HEK293 (cell line): ENCODE data around the gene THY1.

Experiments used
- CTCF ChIA-PET: fragments of 350-600 bp; formaldehyde crosslinking; extraction: SDS; loops from one replicate; lab custom pipeline; 2021; ENCODE audit warnings: antibody characterized with exemption; lab: Yijun Ruan, JAX
- POLR2A ChIA-PET: fragments of 300-600 bp; formaldehyde crosslinking; extraction: SDS; loops from one replicate; lab custom pipeline; 2020; ENCODE audit warnings: antibody characterized with exemption, inconsistent platforms; lab: Yijun Ruan, JAX
- H3K27ac ChIP-seq: fragments of 200-500 bp; sonication (Bioruptor generic); 2 replicates; pipeline ENCODE4 v1.5.1; 2014; ENCODE audit warnings: low read depth, low read length, control low read depth, inconsistent platforms; ENCODE audit errors: extremely low read depth
- H3K36me3 ChIP-seq, 2 experiments: fragments of 200-500 bp in 1 of 2; sonication (Bioruptor generic) in 1 of 2; 1 replicate in 1 of 2; 2 replicates in 1 of 2; pipeline ENCODE4 v1.5.1; 2014 to 2017; ENCODE audit warnings: inconsistent platforms in 2 of 2, low read length in 2 of 2; ENCODE audit not compliant: control insufficient read depth in 2 of 2, insufficient read depth in 1 of 2
- H3K4me1 ChIP-seq: fragments of 200-500 bp; sonication (Bioruptor generic); 2 replicates; pipeline ENCODE4 v1.5.1; 2014; ENCODE audit warnings: mild to moderate bottlenecking, low read length, inconsistent platforms; ENCODE audit not compliant: control insufficient read depth, insufficient read depth
- H3K4me3 ChIP-seq: 2 replicates; pipeline ENCODE4 v1.5.1; 2011; ENCODE audit warnings: low read depth, mild to moderate bottlenecking, control low read depth, low read length, moderate library complexity
- H3K9me3 ChIP-seq: fragments of 200-500 bp; sonication (Bioruptor generic); 2 replicates; pipeline ENCODE4 v1.5.1; 2014; ENCODE audit warnings: low read depth, low read length, inconsistent platforms; ENCODE audit not compliant: control insufficient read depth, insufficient read depth
- GLI2 ChIP-seq: fragments of 450-650 bp; formaldehyde crosslinking; IDR thresholded peaks from 2 replicates; pipeline ENCODE4; 2017; ENCODE audit warnings: missing biosample characterization, missing genetic modification characterization, low read depth, borderline replicate concordance
- GLIS1 ChIP-seq: fragments of 450-650 bp; formaldehyde crosslinking; IDR thresholded peaks from 2 replicates; pipeline ENCODE4 v1.5.1; 2016; ENCODE audit warnings: missing biosample characterization, missing genetic modification characterization
- GLIS2 ChIP-seq: fragments of 450-650 bp; formaldehyde crosslinking; IDR thresholded peaks from 2 replicates; pipeline ENCODE4 v1.5.1; 2016; ENCODE audit warnings: missing biosample characterization, missing genetic modification characterization
- KLF10 ChIP-seq: fragments of 450-650 bp; IDR thresholded peaks from 2 replicates; pipeline ENCODE4 v1.5.1; 2018; ENCODE audit warnings: missing biosample characterization, mild to moderate bottlenecking, missing genetic modification characterization
- KLF16 ChIP-seq: fragments of 450-650 bp; formaldehyde crosslinking; IDR thresholded peaks from 2 replicates; pipeline ENCODE4 v1.5.1; 2017; ENCODE audit warnings: missing biosample characterization, missing genetic modification characterization
- KLF7 ChIP-seq: fragments of 450-650 bp; formaldehyde crosslinking; IDR thresholded peaks from 2 replicates; pipeline ENCODE4 v1.5.1; 2016; ENCODE audit warnings: missing biosample characterization, missing genetic modification characterization, borderline replicate concordance
- KLF9 ChIP-seq: fragments of 450-650 bp; formaldehyde crosslinking; IDR thresholded peaks from 2 replicates; pipeline ENCODE4 v1.5.1; 2016; ENCODE audit warnings: missing biosample characterization, missing genetic modification characterization, low read depth
- OVOL3 ChIP-seq: fragments of 450-650 bp; formaldehyde crosslinking; IDR thresholded peaks from 2 replicates; pipeline ENCODE4 v1.5.1; 2016; ENCODE audit warnings: missing biosample characterization, missing genetic modification characterization
- ZBTB1 ChIP-seq: fragments of 450-650 bp; formaldehyde crosslinking; IDR thresholded peaks from 2 replicates; pipeline ENCODE4 v1.5.1; 2016; ENCODE audit warnings: missing biosample characterization, missing genetic modification characterization
- ZBTB17 ChIP-seq: fragments of 450-650 bp; formaldehyde crosslinking; IDR thresholded peaks from 2 replicates; pipeline ENCODE4 v1.5.1; 2016; ENCODE audit warnings: missing biosample characterization, missing genetic modification characterization
- ZIC2 ChIP-seq: fragments of 450-650 bp; formaldehyde crosslinking; IDR thresholded peaks from 2 replicates; pipeline ENCODE4 v1.5.1; 2016; ENCODE audit warnings: missing biosample characterization, missing genetic modification characterization
- ZNF169 ChIP-seq: fragments of 450-650 bp; formaldehyde crosslinking; IDR thresholded peaks from 2 replicates; pipeline ENCODE4 v1.5.1; 2016; ENCODE audit warnings: missing biosample characterization, missing genetic modification characterization
- ZNF174 ChIP-seq: fragments of 450-650 bp; formaldehyde crosslinking; IDR thresholded peaks from 2 replicates; pipeline ENCODE4 v1.5.0; 2017; ENCODE audit warnings: missing biosample characterization, mild to moderate bottlenecking, missing genetic modification characterization
- ZNF341 ChIP-seq: fragments of 450-650 bp; formaldehyde crosslinking; IDR thresholded peaks from 2 replicates; pipeline ENCODE4; 2016; ENCODE audit warnings: low read depth, missing biosample characterization, missing genetic modification characterization
- ZNF350 ChIP-seq: fragments of 450-650 bp; formaldehyde crosslinking; IDR thresholded peaks from 2 replicates; pipeline ENCODE4 v1.5.0; 2017; ENCODE audit warnings: missing biosample characterization, mild to moderate bottlenecking, missing genetic modification characterization
- ZNF404 ChIP-seq: fragments of 450-650 bp; formaldehyde crosslinking; IDR thresholded peaks from 2 replicates; pipeline ENCODE4 v1.5.1; 2017; ENCODE audit warnings: missing biosample characterization, missing genetic modification characterization
- ZNF571 ChIP-seq: fragments of 450-650 bp; formaldehyde crosslinking; IDR thresholded peaks from 2 replicates; pipeline ENCODE4 v1.5.0; 2017; ENCODE audit warnings: missing biosample characterization, missing genetic modification characterization
- ZNF596 ChIP-seq: fragments of 450-650 bp; IDR thresholded peaks from 2 replicates; pipeline ENCODE4 v1.5.0; 2018; ENCODE audit warnings: missing biosample characterization, mild to moderate bottlenecking, missing genetic modification characterization, moderate library complexity
- ZNF600 ChIP-seq: fragments of 450-650 bp; formaldehyde crosslinking; IDR thresholded peaks from 2 replicates; pipeline ENCODE4 v1.5.1; 2016; ENCODE audit warnings: missing biosample characterization, missing genetic modification characterization
- ZNF610 ChIP-seq: fragments of 450-650 bp; formaldehyde crosslinking; IDR thresholded peaks from 2 replicates; pipeline ENCODE4 v1.5.1; 2016; ENCODE audit warnings: missing biosample characterization, missing genetic modification characterization, borderline replicate concordance
- ZNF623 ChIP-seq: fragments of 450-650 bp; formaldehyde crosslinking; IDR thresholded peaks from 2 replicates; pipeline ENCODE4 v1.5.1; 2016; ENCODE audit warnings: missing biosample characterization, missing genetic modification characterization
- ZNF624 ChIP-seq: fragments of 450-650 bp; formaldehyde crosslinking; IDR thresholded peaks from 2 replicates; pipeline ENCODE4 v1.5.1; 2017; ENCODE audit warnings: missing biosample characterization, missing genetic modification characterization
- ZNF629 ChIP-seq: fragments of 450-650 bp; formaldehyde crosslinking; IDR thresholded peaks from 2 replicates; pipeline ENCODE4 v1.5.1; 2017; ENCODE audit warnings: missing biosample characterization, missing genetic modification characterization
- ZNF660 ChIP-seq: fragments of 450-650 bp; IDR thresholded peaks from 2 replicates; pipeline ENCODE4 v1.5.1; 2018; ENCODE audit warnings: missing biosample characterization, mild to moderate bottlenecking, missing genetic modification characterization
- ZNF670 ChIP-seq: fragments of 450-650 bp; formaldehyde crosslinking; IDR thresholded peaks from 2 replicates; pipeline ENCODE4 v1.5.1; 2016; ENCODE audit warnings: missing biosample characterization, missing genetic modification characterization, low read depth
- ZNF76 ChIP-seq: fragments of 450-650 bp; formaldehyde crosslinking; IDR thresholded peaks from 2 replicates; pipeline ENCODE4; 2016; ENCODE audit warnings: low read depth, missing biosample characterization, missing genetic modification characterization, borderline replicate concordance
- ZNF785 ChIP-seq: fragments of 450-650 bp; formaldehyde crosslinking; IDR thresholded peaks from 2 replicates; pipeline ENCODE4 v1.5.1; 2016; ENCODE audit warnings: missing biosample characterization, missing genetic modification characterization
- ZNF843 ChIP-seq: fragments of 450-650 bp; formaldehyde crosslinking; IDR thresholded peaks from 2 replicates; pipeline ENCODE4 v1.5.1; 2016; ENCODE audit warnings: missing biosample characterization, missing genetic modification characterization
- TF ChIP-seq, protein P1 (sequence below): IDR thresholded peaks from 2 replicates; pipeline ENCODE4 v1.6.1; 2011; ENCODE audit warnings: mild to moderate bottlenecking, low read depth, low read length, borderline replicate concordance
- TF ChIP-seq, protein P2 (sequence below): fragments of 450-650 bp; formaldehyde crosslinking; IDR thresholded peaks from 2 replicates; pipeline ENCODE4 v1.5.1; 2016; ENCODE audit warnings: missing biosample characterization, missing genetic modification characterization
- TF ChIP-seq, protein P3 (sequence below): fragments of 450-650 bp; formaldehyde crosslinking; IDR thresholded peaks from 2 replicates; pipeline ENCODE4 v1.5.1; 2016; ENCODE audit warnings: missing biosample characterization, missing genetic modification characterization

The THY1 gene

GRCh38 chr11:119377112-119377901 is 45.7 kb downstream of the THY1 start:
- H3K4me1 ChIP-seq, result no peaks in the 10 kb centered on the region; the same call in 1 of the 2 replicates
- no peaks in the 10 kb centered on the region for H3K9me3 ChIP-seq
- H3K36me3 ChIP-seq, result no peaks in the 10 kb centered on the region
- ChIA-PET POLR2A (interaction anchor here (1.4 to 2.1 kb wide), 2 partner anchors 39 to 60 kb away, joined by 5 to 7 read pairs; partner anchors contain the start of gene MCAM), CTCF (interaction anchor here (0.9 to 13.7 kb wide), 11 partner anchors 10 to 98 kb away, joined by 3 to 160 read pairs (median 4); partner anchors contain the start of gene RNF26)
- no peak overlapping the region for H3K27ac ChIP-seq
- no peak for TF ChIP-seq ZBTB17
- no peak for TF ChIP-seq ZNF169 (tag by site-specific recombination)
- TF ChIP-seq KLF7 (tag by site-specific recombination), result no peak
- TF ChIP-seq ZNF600 (tag by site-specific recombination), result 0 out of 2 replicates have a peak, but pooled peaks have one; percentile 36
- no peak for TF ChIP-seq KLF16
- TF ChIP-seq ZNF76, result no peak
- H3K4me3 ChIP-seq, result no peak overlapping the region

DNA sequence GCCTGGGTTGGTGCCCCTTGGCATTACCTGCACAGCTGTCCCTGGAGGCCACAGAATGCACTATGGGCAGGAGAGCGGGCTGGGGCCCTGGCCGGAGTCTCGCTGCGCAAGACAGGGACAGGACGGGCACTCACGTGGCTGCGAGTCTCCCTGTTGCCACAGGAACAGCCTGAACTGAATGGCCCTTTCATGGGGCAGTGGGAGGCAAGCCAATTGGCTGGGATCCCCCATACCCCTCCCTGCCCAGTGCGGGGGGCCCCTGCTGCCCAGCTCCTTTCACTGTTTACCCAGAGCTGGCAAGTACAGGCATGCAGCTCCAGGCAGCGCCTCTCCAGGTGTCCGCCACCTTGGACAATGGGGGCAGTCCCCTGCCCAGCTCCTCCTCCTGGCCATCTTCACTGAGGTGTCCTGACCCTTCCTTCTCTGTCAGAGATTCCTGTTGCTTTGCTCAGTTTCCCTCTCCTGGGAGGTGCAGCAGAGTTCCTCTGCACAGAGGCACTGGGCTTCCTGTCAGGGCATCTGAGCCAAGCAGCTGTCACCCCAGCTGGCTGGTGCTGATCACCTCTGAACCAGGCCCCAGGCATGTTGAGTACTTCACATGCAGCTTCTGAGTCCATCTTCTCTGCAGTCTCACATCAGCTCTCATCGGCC is 46.6 kb downstream of the THY1 start:
- H3K4me1 ChIP-seq, result no peaks in the 10 kb centered on the region; the same call in 1 of the 2 replicates
- POLR2A ChIA-PET, result interaction anchor here (1.4 to 2.5 kb wide), 3 partner anchors 15 to 59 kb away, joined by 5 to 8 read pairs (median 7); partner anchors contain the start of gene MCAM

More for the DNA sequence above, 46.6 kb downstream of the THY1 start:
- Histone ChIP-seq H3K4me3 (no peak overlapping the region), H3K36me3 (no peaks in the 10 kb centered on the region), H3K27ac (no peak overlapping the region), H3K9me3 (no peaks in the 10 kb centered on the region)
- CTCF ChIA-PET, result interaction anchor here (0.5 to 13.7 kb wide), 14 partner anchors 9 to 1137 kb away, joined by 3 to 160 read pairs (median 4); partner anchors contain the start of gene RNF26
- no peak for TF ChIP-seq ZBTB1 (tag by site-specific recombination)
- no peak for TF ChIP-seq ZNF596 (tag by site-specific recombination)
- TF ChIP-seq, protein P1, sequence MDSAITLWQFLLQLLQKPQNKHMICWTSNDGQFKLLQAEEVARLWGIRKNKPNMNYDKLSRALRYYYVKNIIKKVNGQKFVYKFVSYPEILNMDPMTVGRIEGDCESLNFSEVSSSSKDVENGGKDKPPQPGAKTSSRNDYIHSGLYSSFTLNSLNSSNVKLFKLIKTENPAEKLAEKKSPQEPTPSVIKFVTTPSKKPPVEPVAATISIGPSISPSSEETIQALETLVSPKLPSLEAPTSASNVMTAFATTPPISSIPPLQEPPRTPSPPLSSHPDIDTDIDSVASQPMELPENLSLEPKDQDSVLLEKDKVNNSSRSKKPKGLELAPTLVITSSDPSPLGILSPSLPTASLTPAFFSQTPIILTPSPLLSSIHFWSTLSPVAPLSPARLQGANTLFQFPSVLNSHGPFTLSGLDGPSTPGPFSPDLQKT, result no peak
- no peak for TF ChIP-seq ZNF785 (tag by site-specific recombination)
- no peak for TF ChIP-seq GLI2 (tag by site-specific recombination)
- no peak for TF ChIP-seq ZNF571 (tag by site-specific recombination)
- TF ChIP-seq ZNF404 (tag by site-specific recombination), result no peak
- 0 out of 2 replicates have a peak, but pooled peaks have one; percentile 22 for TF ChIP-seq ZNF341 (tag by site-specific recombination)
- peak; percentile 89 for TF ChIP-seq GLIS1
- TF ChIP-seq ZIC2 (tag by site-specific recombination), result peak; percentile 68
- no peak for TF ChIP-seq ZNF843 (tag by site-specific recombination)
- TF ChIP-seq ZNF660 (tag by site-specific recombination), result no peak
- no peak for TF ChIP-seq OVOL3 (tag by site-specific recombination)
- no peak for TF ChIP-seq KLF9
- no peak for TF ChIP-seq ZNF624 (tag by site-specific recombination)
- no peak for TF ChIP-seq ZNF623 (tag by site-specific recombination)
- no peak for TF ChIP-seq ZNF174 (tag by site-specific recombination)
- TF ChIP-seq KLF10 (tag by site-specific recombination), result no peak
- no peak for TF ChIP-seq ZNF610 (tag by site-specific recombination)
- TF ChIP-seq, protein P2, sequence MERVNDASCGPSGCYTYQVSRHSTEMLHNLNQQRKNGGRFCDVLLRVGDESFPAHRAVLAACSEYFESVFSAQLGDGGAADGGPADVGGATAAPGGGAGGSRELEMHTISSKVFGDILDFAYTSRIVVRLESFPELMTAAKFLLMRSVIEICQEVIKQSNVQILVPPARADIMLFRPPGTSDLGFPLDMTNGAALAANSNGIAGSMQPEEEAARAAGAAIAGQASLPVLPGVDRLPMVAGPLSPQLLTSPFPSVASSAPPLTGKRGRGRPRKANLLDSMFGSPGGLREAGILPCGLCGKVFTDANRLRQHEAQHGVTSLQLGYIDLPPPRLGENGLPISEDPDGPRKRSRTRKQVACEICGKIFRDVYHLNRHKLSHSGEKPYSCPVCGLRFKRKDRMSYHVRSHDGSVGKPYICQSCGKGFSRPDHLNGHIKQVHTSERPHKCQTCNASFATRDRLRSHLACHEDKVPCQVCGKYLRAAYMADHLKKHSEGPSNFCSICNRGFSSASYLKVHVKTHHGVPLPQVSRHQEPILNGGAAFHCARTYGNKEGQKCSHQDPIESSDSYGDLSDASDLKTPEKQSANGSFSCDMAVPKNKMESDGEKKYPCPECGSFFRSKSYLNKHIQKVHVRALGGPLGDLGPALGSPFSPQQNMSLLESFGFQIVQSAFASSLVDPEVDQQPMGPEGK, result peak; percentile 47
- no peak for TF ChIP-seq ZNF670 (tag by site-specific recombination)
- 0 out of 2 replicates have a peak, but pooled peaks have one; percentile 20 for TF ChIP-seq GLIS2 (tag by site-specific recombination)
- no peak for TF ChIP-seq ZNF629
- no peak for TF ChIP-seq ZNF350 (tag by site-specific recombination)
- TF ChIP-seq, protein P3, sequence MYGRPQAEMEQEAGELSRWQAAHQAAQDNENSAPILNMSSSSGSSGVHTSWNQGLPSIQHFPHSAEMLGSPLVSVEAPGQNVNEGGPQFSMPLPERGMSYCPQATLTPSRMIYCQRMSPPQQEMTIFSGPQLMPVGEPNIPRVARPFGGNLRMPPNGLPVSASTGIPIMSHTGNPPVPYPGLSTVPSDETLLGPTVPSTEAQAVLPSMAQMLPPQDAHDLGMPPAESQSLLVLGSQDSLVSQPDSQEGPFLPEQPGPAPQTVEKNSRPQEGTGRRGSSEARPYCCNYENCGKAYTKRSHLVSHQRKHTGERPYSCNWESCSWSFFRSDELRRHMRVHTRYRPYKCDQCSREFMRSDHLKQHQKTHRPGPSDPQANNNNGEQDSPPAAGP (tag by site-specific recombination), result no peak
